Measurements from ENCODE around the gene ARHGEF10L. TPM values are rescaled to one million over a fixed set of nuclear protein-coding genes. Genes with fewer than 3 reads are reported as not detected.
A peak's percentile ranks its signal among the peaks of the same experiment; 100 is the strongest.

The ARHGEF10L gene
- total and polyA plus RNA-seq, 8 donors = 16.8 to 39.6 (median 21.1) TPM

DNA sequence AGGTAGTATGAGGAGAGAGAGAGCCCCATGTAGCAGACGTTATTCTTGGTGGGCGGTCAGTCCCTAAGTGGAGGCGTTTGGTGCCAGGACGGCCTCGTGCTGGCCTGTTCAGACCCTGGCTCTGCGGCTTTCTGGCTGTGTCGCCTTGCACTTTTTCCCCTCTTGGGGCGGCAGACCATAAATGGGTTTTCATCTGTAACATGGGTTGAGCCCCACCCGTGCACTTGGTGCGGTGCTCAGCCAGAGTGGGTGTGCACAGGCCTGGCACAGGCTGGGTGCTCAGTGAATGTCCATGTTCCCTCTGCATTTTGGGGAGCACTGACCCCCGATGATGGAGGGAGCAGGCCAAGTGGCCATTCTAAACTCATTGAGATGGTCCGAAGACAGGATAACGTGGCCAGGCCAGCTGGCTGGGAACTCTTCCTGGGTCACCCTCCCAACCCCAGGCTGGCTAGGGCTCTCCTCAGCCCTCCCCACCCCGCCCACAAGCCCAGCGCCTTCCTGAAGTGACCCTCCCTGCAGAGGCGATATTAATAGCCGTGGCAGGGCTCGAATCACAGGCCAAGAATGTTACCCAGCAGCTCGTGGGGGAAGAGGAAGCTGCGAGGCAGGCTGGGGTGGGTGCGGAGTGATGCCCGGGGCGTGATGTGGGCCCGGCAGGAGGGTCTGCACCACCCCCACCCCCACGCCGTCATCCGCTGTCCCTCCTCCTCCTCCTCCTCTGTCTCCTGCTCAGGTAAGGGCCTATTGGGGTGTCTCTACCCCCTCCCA, 78.5 kb downstream of the ARHGEF10L start:
- Histone ChIP-seq H3K4me1 (peaks cover 0 to 28% of the 10 kb centered on the region in 2 donors), H3K27ac (peak overlapping the region; percentile 25 to 49), H3K27me3 (peaks cover 0 to 3% of the 10 kb centered on the region in 2 donors), H3K9me3 (no peaks in the 10 kb centered on the region), H3K36me3 (peaks cover 0 to 10% of the 10 kb centered on the region in 2 donors), H3K4me3 (peak overlapping the region in 1 of 2 donors; percentile 44)
- peak; percentile 57 for ATAC-seq
- DNase-seq = peak in 2 of 4 donors; percentile 20 to 74
- intact Hi-C loops (cut with DNase I) = no loop called here
- TF ChIP-seq, protein P1, sequence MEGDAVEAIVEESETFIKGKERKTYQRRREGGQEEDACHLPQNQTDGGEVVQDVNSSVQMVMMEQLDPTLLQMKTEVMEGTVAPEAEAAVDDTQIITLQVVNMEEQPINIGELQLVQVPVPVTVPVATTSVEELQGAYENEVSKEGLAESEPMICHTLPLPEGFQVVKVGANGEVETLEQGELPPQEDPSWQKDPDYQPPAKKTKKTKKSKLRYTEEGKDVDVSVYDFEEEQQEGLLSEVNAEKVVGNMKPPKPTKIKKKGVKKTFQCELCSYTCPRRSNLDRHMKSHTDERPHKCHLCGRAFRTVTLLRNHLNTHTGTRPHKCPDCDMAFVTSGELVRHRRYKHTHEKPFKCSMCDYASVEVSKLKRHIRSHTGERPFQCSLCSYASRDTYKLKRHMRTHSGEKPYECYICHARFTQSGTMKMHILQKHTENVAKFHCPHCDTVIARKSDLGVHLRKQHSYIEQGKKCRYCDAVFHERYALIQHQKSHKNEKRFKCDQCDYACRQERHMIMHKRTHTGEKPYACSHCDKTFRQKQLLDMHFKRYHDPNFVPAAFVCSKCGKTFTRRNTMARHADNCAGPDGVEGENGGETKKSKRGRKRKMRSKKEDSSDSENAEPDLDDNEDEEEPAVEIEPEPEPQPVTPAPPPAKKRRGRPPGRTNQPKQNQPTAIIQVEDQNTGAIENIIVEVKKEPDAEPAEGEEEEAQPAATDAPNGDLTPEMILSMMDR (IDR thresholded peaks at IDR 0.05) = no peak

DNA sequence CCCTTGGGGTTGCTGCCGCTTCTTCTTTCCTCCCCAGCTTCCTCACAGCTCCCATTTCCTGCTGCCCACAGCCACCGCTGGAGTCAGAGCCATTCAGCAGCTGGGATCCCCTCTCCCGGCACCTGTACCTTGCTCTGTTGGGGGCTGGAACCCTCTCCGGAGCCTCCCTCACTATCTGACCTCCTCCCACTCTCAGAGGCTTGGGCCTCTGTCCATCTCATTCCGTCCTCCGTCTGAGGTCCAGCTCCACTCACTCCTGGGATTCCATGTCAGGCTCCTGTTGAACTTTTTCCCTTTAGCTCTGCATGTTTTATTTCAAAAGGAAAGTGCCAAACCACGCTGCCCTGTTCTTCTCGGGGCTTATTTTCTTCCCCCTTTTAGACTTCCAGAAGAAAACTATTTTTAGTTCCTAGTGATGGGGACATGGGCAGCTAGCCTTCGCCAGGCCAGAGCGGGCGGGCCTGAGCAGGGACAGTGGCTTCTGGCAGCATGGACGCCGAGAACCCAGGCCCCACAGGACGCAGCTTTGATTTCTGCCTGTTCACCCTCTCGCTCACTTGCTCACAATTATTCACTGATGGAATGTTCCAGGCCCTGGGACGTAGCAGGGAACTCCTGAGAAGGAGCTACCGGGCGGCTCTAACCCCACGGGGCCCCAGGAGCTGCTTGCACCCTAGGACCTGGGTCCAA, 79.2 kb downstream of the ARHGEF10L start:
- intact Hi-C loops (cut with DNase I) = no loop called here
- peaks cover 0 to 18% of the 10 kb centered on the region in 2 donors for H3K36me3 ChIP-seq
- H3K4me3 ChIP-seq = peak overlapping the region in 1 of 2 donors; percentile 44
- TF ChIP-seq, protein P1 (IDR thresholded peaks at IDR 0.05) = no peak
- H3K9me3 ChIP-seq = no peaks in the 10 kb centered on the region
- ATAC-seq (peak; percentile 16), DNase-seq (no peak)
- H3K27me3 ChIP-seq = peaks cover 0 to 3% of the 10 kb centered on the region in 2 donors
- peaks cover 0 to 28% of the 10 kb centered on the region in 2 donors for H3K4me1 ChIP-seq
- H3K27ac ChIP-seq = peak overlapping the region; percentile 25 to 49

DNA sequence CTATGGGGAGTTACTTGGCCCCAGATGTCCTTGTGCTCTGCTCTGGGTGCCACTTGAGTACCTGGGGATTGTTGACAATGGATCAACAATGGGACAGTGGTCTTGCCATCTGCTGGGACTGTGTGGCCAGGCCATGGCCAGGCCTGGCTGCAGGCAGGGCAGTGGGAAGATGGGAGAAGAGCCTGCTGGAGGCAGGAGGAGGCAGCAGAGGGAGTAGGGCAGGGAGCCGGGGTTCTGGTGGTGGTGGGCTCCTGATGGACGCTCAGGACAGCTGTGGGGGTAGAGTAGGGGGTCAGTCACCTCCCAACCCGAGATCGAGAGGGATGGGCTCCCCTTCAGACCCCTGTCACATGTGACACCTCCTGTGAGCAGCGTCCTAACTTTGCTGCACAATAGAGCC, 81.0 kb downstream of the ARHGEF10L start:
- H3K27me3 ChIP-seq = peaks cover 0 to 3% of the 10 kb centered on the region in 2 donors
- H3K36me3 ChIP-seq = peaks cover 0 to 35% of the 10 kb centered on the region in 2 donors
- H3K27ac ChIP-seq = no peak overlapping the region
- no peak for DNase-seq
- peaks cover 0 to 13% of the 10 kb centered on the region in 2 donors for H3K4me1 ChIP-seq
- intact Hi-C loops (cut with DNase I) = no loop called here
- H3K4me3 ChIP-seq = peak overlapping the region in 1 of 2 donors; percentile 44
- no peak for ATAC-seq
- TF ChIP-seq, protein P1 (IDR thresholded peaks at IDR 0.05) = no peak
- no peaks in the 10 kb centered on the region for H3K9me3 ChIP-seq

DNA sequence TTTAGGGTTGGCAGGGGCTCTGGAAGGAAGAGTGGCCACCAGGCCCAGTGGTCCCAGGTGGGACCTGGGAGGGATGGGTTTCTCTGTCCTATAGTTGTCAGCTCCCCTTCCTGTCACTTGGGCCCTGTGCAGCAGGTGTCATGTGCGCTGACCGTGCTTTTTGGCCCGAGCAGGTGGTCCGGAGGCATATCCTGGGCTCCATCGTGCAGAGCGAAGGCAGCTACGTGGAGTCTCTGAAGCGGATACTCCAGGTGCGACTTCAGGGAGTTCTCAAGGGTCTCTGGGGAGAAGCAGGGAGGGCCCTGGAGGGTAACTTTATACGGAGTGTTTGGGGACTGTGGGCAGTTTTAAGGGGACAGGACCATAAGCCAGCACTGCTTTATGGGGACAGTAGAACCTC, 82.2 kb downstream of the ARHGEF10L start:
- intact Hi-C loops (cut with DNase I) = no loop called here
- H3K4me3 ChIP-seq = no peak overlapping the region
- TF ChIP-seq, protein P1 (IDR thresholded peaks at IDR 0.05) = no peak
- no peaks in the 10 kb centered on the region for H3K9me3 ChIP-seq
- H3K4me1 ChIP-seq = peaks cover 0 to 8% of the 10 kb centered on the region in 2 donors
- DNase-seq (no peak), ATAC-seq (no peak)
- no peak overlapping the region for H3K27ac ChIP-seq
- peaks cover 0 to 3% of the 10 kb centered on the region in 2 donors for H3K27me3 ChIP-seq
- H3K36me3 ChIP-seq = peaks cover 0 to 48% of the 10 kb centered on the region in 2 donors

DNA sequence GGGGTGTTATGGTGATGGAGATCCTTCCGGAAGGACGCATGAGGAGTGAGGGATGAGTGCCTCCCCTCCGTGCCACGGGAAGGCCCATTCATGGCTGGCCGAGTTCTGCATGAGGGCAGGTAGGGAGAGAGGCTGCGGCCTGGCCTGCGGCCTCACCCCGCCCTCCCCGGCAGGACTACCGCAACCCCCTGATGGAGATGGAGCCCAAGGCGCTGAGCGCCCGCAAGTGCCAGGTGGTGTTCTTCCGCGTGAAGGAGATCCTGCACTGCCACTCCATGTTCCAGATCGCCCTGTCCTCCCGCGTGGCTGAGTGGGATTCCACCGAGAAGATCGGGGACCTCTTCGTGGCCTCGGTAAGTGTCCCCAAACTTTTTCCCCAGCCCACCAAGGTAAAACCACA, 83.3 kb downstream of the ARHGEF10L start:
- Histone ChIP-seq H3K27me3 (peaks cover 0 to 3% of the 10 kb centered on the region in 2 donors), H3K36me3 (peaks cover 0 to 57% of the 10 kb centered on the region in 2 donors), H3K27ac (no peak overlapping the region), H3K4me1 (peaks cover 0 to 3% of the 10 kb centered on the region in 2 donors), H3K4me3 (no peak overlapping the region), H3K9me3 (no peaks in the 10 kb centered on the region)
- DNase-seq = no peak
- TF ChIP-seq, protein P1 (IDR thresholded peaks at IDR 0.05) = no peak
- intact Hi-C loops (cut with DNase I) = no loop called here
- ATAC-seq = no peak
